ENCODE measurements around the gene IGF1R. TPM values are rescaled to one million over a fixed set of nuclear protein-coding genes. Genes with fewer than 3 reads are reported as not detected.

The IGF1R gene
- total and polyA plus RNA-seq, 2 of the 8 experiments (the other 6 are each of a cell fraction or from before 2014, with no cell fraction given), result 32.9 to 109 TPM

DNA sequence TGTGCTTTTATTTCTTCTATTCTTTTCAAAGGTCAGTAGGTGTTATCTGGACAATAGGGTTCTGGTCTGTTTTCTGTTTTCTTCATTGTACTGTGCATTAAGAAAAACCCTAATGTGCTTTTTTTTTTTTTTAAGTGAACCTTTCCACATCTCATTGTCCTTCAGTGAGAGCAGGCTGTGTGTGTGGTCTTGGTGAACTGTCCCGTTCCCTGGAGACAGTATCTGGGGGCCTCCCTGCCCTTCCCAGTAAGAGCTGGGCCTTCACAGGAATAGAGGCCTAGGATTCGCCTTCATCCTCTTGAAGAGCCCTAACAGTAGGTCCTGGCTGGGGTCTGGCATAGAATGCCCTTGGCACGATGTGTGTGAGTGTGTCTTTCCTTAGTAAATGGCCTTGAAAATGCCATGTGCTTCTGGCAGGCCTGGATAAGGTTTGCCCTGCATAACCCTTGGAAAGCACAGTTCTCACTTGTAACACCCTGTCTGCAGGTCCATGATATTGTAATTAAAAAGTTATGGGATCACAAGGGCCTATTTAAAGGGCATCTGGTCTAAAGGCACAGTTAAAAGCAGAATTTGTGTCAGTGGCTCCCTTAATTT lies 81.2 kb downstream of the IGF1R start (continued):
- no peak for TF ChIP-seq SP4 (IDR thresholded peaks at IDR 0.05; ENCODE audit: low read length)
- TF ChIP-seq, protein P1, sequence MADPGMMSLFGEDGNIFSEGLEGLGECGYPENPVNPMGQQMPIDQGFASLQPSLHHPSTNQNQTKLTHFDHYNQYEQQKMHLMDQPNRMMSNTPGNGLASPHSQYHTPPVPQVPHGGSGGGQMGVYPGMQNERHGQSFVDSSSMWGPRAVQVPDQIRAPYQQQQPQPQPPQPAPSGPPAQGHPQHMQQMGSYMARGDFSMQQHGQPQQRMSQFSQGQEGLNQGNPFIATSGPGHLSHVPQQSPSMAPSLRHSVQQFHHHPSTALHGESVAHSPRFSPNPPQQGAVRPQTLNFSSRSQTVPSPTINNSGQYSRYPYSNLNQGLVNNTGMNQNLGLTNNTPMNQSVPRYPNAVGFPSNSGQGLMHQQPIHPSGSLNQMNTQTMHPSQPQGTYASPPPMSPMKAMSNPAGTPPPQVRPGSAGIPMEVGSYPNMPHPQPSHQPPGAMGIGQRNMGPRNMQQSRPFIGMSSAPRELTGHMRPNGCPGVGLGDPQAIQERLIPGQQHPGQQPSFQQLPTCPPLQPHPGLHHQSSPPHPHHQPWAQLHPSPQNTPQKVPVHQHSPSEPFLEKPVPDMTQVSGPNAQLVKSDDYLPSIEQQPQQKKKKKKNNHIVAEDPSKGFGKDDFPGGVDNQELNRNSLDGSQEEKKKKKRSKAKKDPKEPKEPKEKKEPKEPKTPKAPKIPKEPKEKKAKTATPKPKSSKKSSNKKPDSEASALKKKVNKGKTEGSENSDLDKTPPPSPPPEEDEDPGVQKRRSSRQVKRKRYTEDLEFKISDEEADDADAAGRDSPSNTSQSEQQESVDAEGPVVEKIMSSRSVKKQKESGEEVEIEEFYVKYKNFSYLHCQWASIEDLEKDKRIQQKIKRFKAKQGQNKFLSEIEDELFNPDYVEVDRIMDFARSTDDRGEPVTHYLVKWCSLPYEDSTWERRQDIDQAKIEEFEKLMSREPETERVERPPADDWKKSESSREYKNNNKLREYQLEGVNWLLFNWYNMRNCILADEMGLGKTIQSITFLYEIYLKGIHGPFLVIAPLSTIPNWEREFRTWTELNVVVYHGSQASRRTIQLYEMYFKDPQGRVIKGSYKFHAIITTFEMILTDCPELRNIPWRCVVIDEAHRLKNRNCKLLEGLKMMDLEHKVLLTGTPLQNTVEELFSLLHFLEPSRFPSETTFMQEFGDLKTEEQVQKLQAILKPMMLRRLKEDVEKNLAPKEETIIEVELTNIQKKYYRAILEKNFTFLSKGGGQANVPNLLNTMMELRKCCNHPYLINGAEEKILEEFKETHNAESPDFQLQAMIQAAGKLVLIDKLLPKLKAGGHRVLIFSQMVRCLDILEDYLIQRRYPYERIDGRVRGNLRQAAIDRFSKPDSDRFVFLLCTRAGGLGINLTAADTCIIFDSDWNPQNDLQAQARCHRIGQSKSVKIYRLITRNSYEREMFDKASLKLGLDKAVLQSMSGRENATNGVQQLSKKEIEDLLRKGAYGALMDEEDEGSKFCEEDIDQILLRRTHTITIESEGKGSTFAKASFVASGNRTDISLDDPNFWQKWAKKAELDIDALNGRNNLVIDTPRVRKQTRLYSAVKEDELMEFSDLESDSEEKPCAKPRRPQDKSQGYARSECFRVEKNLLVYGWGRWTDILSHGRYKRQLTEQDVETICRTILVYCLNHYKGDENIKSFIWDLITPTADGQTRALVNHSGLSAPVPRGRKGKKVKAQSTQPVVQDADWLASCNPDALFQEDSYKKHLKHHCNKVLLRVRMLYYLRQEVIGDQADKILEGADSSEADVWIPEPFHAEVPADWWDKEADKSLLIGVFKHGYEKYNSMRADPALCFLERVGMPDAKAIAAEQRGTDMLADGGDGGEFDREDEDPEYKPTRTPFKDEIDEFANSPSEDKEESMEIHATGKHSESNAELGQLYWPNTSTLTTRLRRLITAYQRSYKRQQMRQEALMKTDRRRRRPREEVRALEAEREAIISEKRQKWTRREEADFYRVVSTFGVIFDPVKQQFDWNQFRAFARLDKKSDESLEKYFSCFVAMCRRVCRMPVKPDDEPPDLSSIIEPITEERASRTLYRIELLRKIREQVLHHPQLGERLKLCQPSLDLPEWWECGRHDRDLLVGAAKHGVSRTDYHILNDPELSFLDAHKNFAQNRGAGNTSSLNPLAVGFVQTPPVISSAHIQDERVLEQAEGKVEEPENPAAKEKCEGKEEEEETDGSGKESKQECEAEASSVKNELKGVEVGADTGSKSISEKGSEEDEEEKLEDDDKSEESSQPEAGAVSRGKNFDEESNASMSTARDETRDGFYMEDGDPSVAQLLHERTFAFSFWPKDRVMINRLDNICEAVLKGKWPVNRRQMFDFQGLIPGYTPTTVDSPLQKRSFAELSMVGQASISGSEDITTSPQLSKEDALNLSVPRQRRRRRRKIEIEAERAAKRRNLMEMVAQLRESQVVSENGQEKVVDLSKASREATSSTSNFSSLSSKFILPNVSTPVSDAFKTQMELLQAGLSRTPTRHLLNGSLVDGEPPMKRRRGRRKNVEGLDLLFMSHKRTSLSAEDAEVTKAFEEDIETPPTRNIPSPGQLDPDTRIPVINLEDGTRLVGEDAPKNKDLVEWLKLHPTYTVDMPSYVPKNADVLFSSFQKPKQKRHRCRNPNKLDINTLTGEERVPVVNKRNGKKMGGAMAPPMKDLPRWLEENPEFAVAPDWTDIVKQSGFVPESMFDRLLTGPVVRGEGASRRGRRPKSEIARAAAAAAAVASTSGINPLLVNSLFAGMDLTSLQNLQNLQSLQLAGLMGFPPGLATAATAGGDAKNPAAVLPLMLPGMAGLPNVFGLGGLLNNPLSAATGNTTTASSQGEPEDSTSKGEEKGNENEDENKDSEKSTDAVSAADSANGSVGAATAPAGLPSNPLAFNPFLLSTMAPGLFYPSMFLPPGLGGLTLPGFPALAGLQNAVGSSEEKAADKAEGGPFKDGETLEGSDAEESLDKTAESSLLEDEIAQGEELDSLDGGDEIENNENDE (IDR thresholded peaks at IDR 0.05; ENCODE audit: insufficient replicate concordance, low read length), result no peak
